Mesendoderm (in vitro differentiated cells): ENCODE measurements around the gene CCBE1.
A peak's percentile ranks its signal among the peaks of the same experiment; 100 is the strongest.

Experiments
- DNase-seq: peaks from one replicate; pipeline ENCODE4 v3.0.0; 2013
- H2AK5ac ChIP-seq: 2 replicates; pipeline ENCODE4 v1.6.1; 2013; ENCODE audit warnings: low read length, inconsistent platforms
- H2BK120ac ChIP-seq: 2 replicates; pipeline ENCODE4 v1.6.1; 2013; ENCODE audit warnings: low read depth, mild to moderate bottlenecking, low read length, moderate library complexity, mixed read lengths
- H2BK15ac ChIP-seq: replicated peaks from 2 replicates; pipeline ENCODE4 v1.6.1; 2013; ENCODE audit warnings: low read depth, mild to moderate bottlenecking, moderate library complexity
- H2BK5ac ChIP-seq: 2 replicates; pipeline ENCODE4 v1.6.1; 2013; ENCODE audit warnings: low read length, inconsistent platforms
- H3K18ac ChIP-seq: 2 replicates; pipeline ENCODE4 v1.6.1; 2013; ENCODE audit warnings: mild to moderate bottlenecking, low read length, mixed read lengths
- H3K23ac ChIP-seq: one replicate; pipeline ENCODE4 v1.6.1; 2013; ENCODE audit warnings: low read length
- H3K27ac ChIP-seq: 2 replicates; pipeline ENCODE4 v1.5.1; 2013; ENCODE audit warnings: low read depth, mild to moderate bottlenecking, inconsistent platforms, low read length, moderate library complexity
- H3K27me3 ChIP-seq: 2 replicates; pipeline ENCODE4 v1.6.1; 2013; ENCODE audit warnings: low read length, control low read depth, mild to moderate bottlenecking, inconsistent platforms; ENCODE audit not compliant: insufficient read depth, poor library complexity
- H3K36me3 ChIP-seq: 2 replicates; pipeline ENCODE4 v1.6.1; 2013; ENCODE audit warnings: low read length, inconsistent platforms; ENCODE audit not compliant: control insufficient read depth, insufficient read depth
- H3K4ac ChIP-seq: one replicate; pipeline ENCODE4 v1.6.1; 2013; ENCODE audit warnings: low read depth, mild to moderate bottlenecking, low read length, moderate library complexity
- H3K4me1 ChIP-seq: 2 replicates; pipeline ENCODE4 v1.6.1; 2013; ENCODE audit warnings: low read depth, low read length, inconsistent platforms; ENCODE audit not compliant: control insufficient read depth
- H3K4me2 ChIP-seq: 2 replicates; pipeline ENCODE4 v1.6.1; 2013; ENCODE audit warnings: low read length
- H3K4me3 ChIP-seq: 2 replicates; pipeline ENCODE4 v1.5.1; 2013; ENCODE audit warnings: mild to moderate bottlenecking, low read length
- H3K56ac ChIP-seq: one replicate; pipeline ENCODE4 v1.6.1; 2013; ENCODE audit warnings: low read length
- H3K79me1 ChIP-seq: 2 replicates; pipeline ENCODE4 v1.6.1; 2013; ENCODE audit warnings: low read length, inconsistent platforms
- H3K79me2 ChIP-seq: 2 replicates; pipeline ENCODE4 v1.6.1; 2013; ENCODE audit warnings: mild to moderate bottlenecking, low read length; ENCODE audit not compliant: control insufficient read depth, insufficient read depth
- H3K9ac ChIP-seq: 2 replicates; pipeline ENCODE4 v1.6.1; 2013; ENCODE audit warnings: low read length, inconsistent platforms
- H4K5ac ChIP-seq: one replicate; pipeline ENCODE4 v1.6.1; 2013; ENCODE audit warnings: low read length
- H4K8ac ChIP-seq: one replicate; pipeline ENCODE4 v1.6.1; 2013; ENCODE audit warnings: low read depth, mild to moderate bottlenecking, control low read depth, low read length, moderate library complexity
- WGBS: extraction: QIAGEN DNeasy Blood & Tissue Kit; methylation state at CpG from one replicate; pipeline ENCODE4 v1.1.7; 2013; ENCODE audit warnings: low lambda C conversion rate, missing lambda C conversion rate; ENCODE audit not compliant: insufficient coverage; ENCODE audit errors: extremely low coverage; 5-methylcytosine and 5-hydroxymethylcytosine counted together

CCBE1 gene

GRCh38 chr18:59402432-59403090, 294.7 kb downstream of the CCBE1 start:
- Histone ChIP-seq H3K4me2 (no peak overlapping the region), H2BK15ac (no peak overlapping the region), H2BK120ac (no peak overlapping the region), H4K8ac (no peak overlapping the region), H2BK5ac (no peak overlapping the region), H3K18ac (no peak overlapping the region), H3K27ac (no peak overlapping the region), H3K27me3 (no peaks in the 10 kb centered on the region), H3K36me3 (no peaks in the 10 kb centered on the region), H3K4ac (no peak overlapping the region), H4K5ac (no peak overlapping the region), H3K79me2 (no peaks in the 10 kb centered on the region), H3K4me3 (no peak overlapping the region), H3K79me1 (no peaks in the 10 kb centered on the region), H3K4me1 (no peaks in the 10 kb centered on the region), H3K23ac (no peak overlapping the region), H3K9ac (no peak overlapping the region), H2AK5ac (no peak overlapping the region), H3K56ac (no peak overlapping the region)
- WGBS: no CpG with 5 or more reads among the region's 13 CpGs
- DNase-seq: peak; percentile 99

GRCh38 chr18:59400407-59400806, 296.8 kb downstream of the CCBE1 start:
- no CpG with 5 or more reads among the region's 6 CpGs for WGBS
- H3K27me3 ChIP-seq: no peaks in the 10 kb centered on the region
- H2BK5ac ChIP-seq: no peak overlapping the region
- no peaks in the 10 kb centered on the region for H3K36me3 ChIP-seq
- DNase-seq: no peak
- H3K4me2 ChIP-seq: no peak overlapping the region
- H2AK5ac ChIP-seq: no peak overlapping the region
- no peak overlapping the region for H2BK15ac ChIP-seq
- no peak overlapping the region for H3K56ac ChIP-seq
- no peak overlapping the region for H2BK120ac ChIP-seq
- H3K18ac ChIP-seq: no peak overlapping the region
- H3K4ac ChIP-seq: no peak overlapping the region
- no peak overlapping the region for H3K9ac ChIP-seq
- no peak overlapping the region for H3K27ac ChIP-seq
- no peak overlapping the region for H4K5ac ChIP-seq
- no peaks in the 10 kb centered on the region for H3K79me1 ChIP-seq
- H3K79me2 ChIP-seq: no peaks in the 10 kb centered on the region
- no peak overlapping the region for H3K4me3 ChIP-seq
- H4K8ac ChIP-seq: no peak overlapping the region
- no peaks in the 10 kb centered on the region for H3K4me1 ChIP-seq
- no peak overlapping the region for H3K23ac ChIP-seq

GRCh38 chr18:59395226-59396175, 301.7 kb downstream of the CCBE1 start:
- Histone ChIP-seq H3K4me2 (no peak overlapping the region), H3K18ac (no peak overlapping the region), H4K8ac (no peak overlapping the region), H3K27me3 (no peaks in the 10 kb centered on the region), H2AK5ac (no peak overlapping the region), H2BK15ac (no peak overlapping the region), H3K9ac (no peak overlapping the region), H2BK120ac (no peak overlapping the region), H2BK5ac (no peak overlapping the region), H3K27ac (no peak overlapping the region), H4K5ac (no peak overlapping the region), H3K4me3 (no peak overlapping the region), H3K56ac (no peak overlapping the region), H3K79me2 (no peaks in the 10 kb centered on the region), H3K36me3 (no peaks in the 10 kb centered on the region), H3K4me1 (no peaks in the 10 kb centered on the region), H3K79me1 (no peaks in the 10 kb centered on the region), H3K4ac (no peak overlapping the region), H3K23ac (no peak overlapping the region)
- no peak for DNase-seq
- no CpG with 5 or more reads among the region's 10 CpGs for WGBS

- no peak overlapping the region for H3K18ac ChIP-seq
- H3K4ac ChIP-seq: no peak overlapping the region
- H3K36me3 ChIP-seq: no peaks in the 10 kb centered on the region
- no peaks in the 10 kb centered on the region for H3K79me1 ChIP-seq
- H3K27me3 ChIP-seq: peaks cover under 1% of the 10 kb centered on the region
- H2BK5ac ChIP-seq: no peak overlapping the region
- H4K8ac ChIP-seq: no peak overlapping the region
- no peak overlapping the region for H3K56ac ChIP-seq
- H2AK5ac ChIP-seq: no peak overlapping the region
- no CpG with 5 or more reads among the region's 3 CpGs for WGBS
- H3K27ac ChIP-seq: no peak overlapping the region
- no peak for DNase-seq
- H3K4me1 ChIP-seq: no peaks in the 10 kb centered on the region
- H2BK120ac ChIP-seq: no peak overlapping the region
- no peak overlapping the region for H4K5ac ChIP-seq
- no peak overlapping the region for H3K9ac ChIP-seq
- no peaks in the 10 kb centered on the region for H3K79me2 ChIP-seq
- no peak overlapping the region for H3K4me2 ChIP-seq
- no peak overlapping the region for H3K4me3 ChIP-seq
- H3K23ac ChIP-seq: no peak overlapping the region
- no peak overlapping the region for H2BK15ac ChIP-seq
These were observed 303.8 kb downstream of the CCBE1 start for GRCh38 chr18:59393381-59393780.

DNA sequence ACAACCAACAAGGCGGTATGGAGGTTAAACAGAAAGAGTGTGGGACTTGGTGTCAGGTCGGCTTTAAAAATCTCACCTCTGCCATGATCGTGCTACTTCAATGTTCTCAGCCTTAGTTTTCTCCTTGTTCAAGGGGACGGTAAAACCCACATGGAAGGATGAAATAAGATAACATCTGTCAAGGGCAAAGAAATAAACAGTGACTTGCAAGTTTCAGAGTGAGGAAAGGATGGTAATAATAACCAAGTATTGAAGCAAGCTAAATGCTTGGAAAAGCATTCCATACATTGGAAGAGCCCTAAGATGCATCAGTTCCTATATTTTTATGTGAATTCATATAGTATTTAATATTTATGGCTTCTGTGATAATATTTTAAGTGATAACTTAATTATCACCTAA, 308.4 kb downstream of the CCBE1 start:
- Histone ChIP-seq H3K9ac (no peak overlapping the region), H3K79me2 (no peaks in the 10 kb centered on the region), H4K5ac (no peak overlapping the region), H3K4me3 (no peak overlapping the region), H3K18ac (no peak overlapping the region), H4K8ac (no peak overlapping the region), H3K4ac (no peak overlapping the region), H3K4me1 (peaks cover 2% of the 10 kb centered on the region), H3K27me3 (peaks cover 19% of the 10 kb centered on the region), H3K27ac (no peak overlapping the region), H3K79me1 (no peaks in the 10 kb centered on the region), H3K56ac (no peak overlapping the region), H2BK120ac (no peak overlapping the region), H2BK5ac (no peak overlapping the region), H3K36me3 (no peaks in the 10 kb centered on the region), H2BK15ac (no peak overlapping the region), H2AK5ac (no peak overlapping the region), H3K23ac (no peak overlapping the region), H3K4me2 (no peak overlapping the region)
- WGBS: no CpG with 5 or more reads among the region's 4 CpGs
- no peak for DNase-seq
